ENCODE measurements around the gene MAGEB4.

DNA sequence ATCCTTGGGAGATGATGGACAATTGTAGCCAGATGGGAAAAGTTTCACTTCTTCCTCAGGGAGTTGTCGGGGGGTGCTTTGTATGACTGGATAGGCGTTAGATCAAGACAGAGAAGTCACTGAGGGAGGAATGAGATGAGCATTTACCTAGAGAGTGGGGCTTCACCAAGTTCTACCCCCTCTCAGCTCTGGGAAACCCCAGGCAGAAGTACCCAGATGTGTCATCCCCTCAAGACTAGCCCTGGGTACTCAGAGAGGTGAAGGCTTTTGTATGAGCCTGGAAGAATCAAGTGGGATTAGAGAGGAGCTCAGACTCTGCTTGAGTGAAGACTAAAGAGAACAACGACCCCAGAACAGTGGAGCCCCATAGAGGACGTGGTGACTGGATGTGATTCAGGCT lies 7.1 kb downstream of the MAGEB4 start:
- TF ChIP-seq, protein P1, sequence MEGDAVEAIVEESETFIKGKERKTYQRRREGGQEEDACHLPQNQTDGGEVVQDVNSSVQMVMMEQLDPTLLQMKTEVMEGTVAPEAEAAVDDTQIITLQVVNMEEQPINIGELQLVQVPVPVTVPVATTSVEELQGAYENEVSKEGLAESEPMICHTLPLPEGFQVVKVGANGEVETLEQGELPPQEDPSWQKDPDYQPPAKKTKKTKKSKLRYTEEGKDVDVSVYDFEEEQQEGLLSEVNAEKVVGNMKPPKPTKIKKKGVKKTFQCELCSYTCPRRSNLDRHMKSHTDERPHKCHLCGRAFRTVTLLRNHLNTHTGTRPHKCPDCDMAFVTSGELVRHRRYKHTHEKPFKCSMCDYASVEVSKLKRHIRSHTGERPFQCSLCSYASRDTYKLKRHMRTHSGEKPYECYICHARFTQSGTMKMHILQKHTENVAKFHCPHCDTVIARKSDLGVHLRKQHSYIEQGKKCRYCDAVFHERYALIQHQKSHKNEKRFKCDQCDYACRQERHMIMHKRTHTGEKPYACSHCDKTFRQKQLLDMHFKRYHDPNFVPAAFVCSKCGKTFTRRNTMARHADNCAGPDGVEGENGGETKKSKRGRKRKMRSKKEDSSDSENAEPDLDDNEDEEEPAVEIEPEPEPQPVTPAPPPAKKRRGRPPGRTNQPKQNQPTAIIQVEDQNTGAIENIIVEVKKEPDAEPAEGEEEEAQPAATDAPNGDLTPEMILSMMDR (IDR thresholded peaks at IDR 0.05) = no peak
- TF ChIP-seq POLR2A (IDR thresholded peaks at IDR 0.05) = no peak

Data from suprapubic skin (tissue), 3 donors.